Lower lobe of right lung (tissue), 2 donors: Measurements from ENCODE around the gene TUBGCP3. TPM values are rescaled to one million over a fixed set of nuclear protein-coding genes. Genes with fewer than 3 reads are reported as not detected.

Experiments used
- ATAC-seq, 2 donors: fragments of 200-7000 bp; cut with Tn5 transposase; one replicate each; pipeline ENCODE4 v1.9.1; 2020 to 2022; ENCODE audit warnings: mild to moderate bottlenecking in 2 of 2, moderate library complexity in 2 of 2
- DNase-seq: peaks from one replicate; pipeline ENCODE4 v3.0.0-alpha.2; 2020
- H3K27ac ChIP-seq: fragments of 200-600 bp; one replicate; pipeline ENCODE4 v1.8.0; 2022
- H3K27me3 ChIP-seq: fragments of 200-600 bp; one replicate; pipeline ENCODE4 v1.8.0; 2022; ENCODE audit warnings: low read depth
- H3K36me3 ChIP-seq: fragments of 200-600 bp; one replicate; pipeline ENCODE4 v1.8.0; 2022; ENCODE audit warnings: mild to moderate bottlenecking
- H3K4me1 ChIP-seq: fragments of 200-600 bp; one replicate; pipeline ENCODE4 v1.8.0; 2022
- H3K4me3 ChIP-seq: fragments of 200-600 bp; one replicate; pipeline ENCODE4 v1.8.0; 2022; ENCODE audit warnings: mild to moderate bottlenecking
- H3K9me3 ChIP-seq: fragments of 200-600 bp; one replicate; pipeline ENCODE4 v1.8.0; 2022
- CTCF ChIP-seq: fragments of 200-600 bp; IDR thresholded peaks from one replicate; pipeline ENCODE4 v1.8.0; 2022; ENCODE audit warnings: antibody characterized with exemption, mild to moderate bottlenecking
- intact Hi-C: fragments of 100-400 bp; cut with DNase I; formaldehyde crosslinking; loops from one replicate; pipeline ENCODE4 v1.11.0; 2022
- total RNA-seq: library from RNA; stranded (reverse); fragmentation: NEBNext Ultra II Directional; extraction: Animal tissue kit (Norgen Biotek cat#: 25700); gene quantifications from one replicate; pipeline ENCODE4 v1.2.1, GENCODE V29; 2021
- donor health status: DM: no; HTN: yes; CAD: no; lungs with severe emphysema.

TUBGCP3 gene
- total RNA-seq, 1 donor from 2014 or later: 34.5 TPM

- ATAC-seq: no peak
- H3K4me3 ChIP-seq: no peak overlapping the region
- H3K27me3 ChIP-seq: no peaks in the 10 kb centered on the region
- no peaks in the 10 kb centered on the region for H3K9me3 ChIP-seq
- no peak for TF ChIP-seq CTCF
- intact Hi-C loops: no loop called here
- no peak overlapping the region for H3K27ac ChIP-seq
- no peak for DNase-seq
- H3K36me3 ChIP-seq: no peaks in the 10 kb centered on the region
- peaks cover 27% of the 10 kb centered on the region for H3K4me1 ChIP-seq
Measured at GRCh38 chr13:112580211-112580610, 7.7 kb downstream of the TUBGCP3 start.

DNA sequence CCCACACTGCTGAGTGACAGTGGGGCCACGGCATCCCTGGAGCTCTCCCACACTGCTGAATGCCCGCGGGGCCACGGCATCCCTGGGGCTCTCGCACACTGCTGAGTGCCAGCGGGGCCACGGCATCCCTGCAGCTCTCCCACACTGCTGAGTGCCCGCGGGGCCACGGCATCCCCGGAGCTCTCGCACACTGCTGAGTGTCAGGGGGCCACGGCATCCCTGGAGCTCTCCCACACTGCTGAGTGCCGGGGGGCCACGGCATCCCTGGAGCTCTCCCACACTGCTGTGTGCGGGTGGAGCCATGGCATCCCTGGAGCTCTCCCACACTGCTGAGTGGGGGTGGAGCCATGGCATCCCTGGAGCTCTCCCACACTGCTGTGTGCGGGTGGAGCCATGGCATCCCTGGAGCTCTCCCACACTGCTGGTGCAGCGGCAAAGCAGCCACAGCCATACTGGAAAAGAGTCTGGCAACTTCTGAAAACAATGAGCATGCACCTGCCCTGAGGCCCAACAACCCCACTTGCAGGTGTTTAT, 8.6 kb downstream of the TUBGCP3 start:
- TF ChIP-seq CTCF: no peak
- no peak overlapping the region for H3K27ac ChIP-seq
- intact Hi-C loops: no loop called here
- H3K36me3 ChIP-seq: no peaks in the 10 kb centered on the region
- no peak for DNase-seq
- no peaks in the 10 kb centered on the region for H3K9me3 ChIP-seq
- peaks cover 33% of the 10 kb centered on the region for H3K4me1 ChIP-seq
- ATAC-seq: no peak
- H3K27me3 ChIP-seq: no peaks in the 10 kb centered on the region
- H3K4me3 ChIP-seq: no peak overlapping the region

GRCh38 chr13:112576768-112577167, 11.2 kb downstream of the TUBGCP3 start:
- Histone ChIP-seq H3K27me3 (no peaks in the 10 kb centered on the region), H3K36me3 (no peaks in the 10 kb centered on the region), H3K4me1 (peaks cover 42% of the 10 kb centered on the region), H3K4me3 (no peak overlapping the region), H3K9me3 (no peaks in the 10 kb centered on the region), H3K27ac (no peak overlapping the region)
- DNase-seq (no peak), ATAC-seq (no peak)
- no peak for TF ChIP-seq CTCF
- intact Hi-C loops: no loop called here

GRCh38 chr13:112576191-112576590, 11.8 kb downstream of the TUBGCP3 start:
- Histone ChIP-seq H3K27ac (no peak overlapping the region), H3K27me3 (no peaks in the 10 kb centered on the region), H3K9me3 (no peaks in the 10 kb centered on the region), H3K36me3 (no peaks in the 10 kb centered on the region), H3K4me3 (no peak overlapping the region), H3K4me1 (peaks cover 41% of the 10 kb centered on the region)
- intact Hi-C loops: no loop called here
- TF ChIP-seq CTCF: no peak
- ATAC-seq (no peak), DNase-seq (no peak)

GRCh38 chr13:112575675-112576074, 12.3 kb downstream of the TUBGCP3 start:
- intact Hi-C loops: no loop called here

More at GRCh38 chr13:112575675-112576074, 12.3 kb downstream of the TUBGCP3 start:
- Histone ChIP-seq H3K4me1 (peaks cover 39% of the 10 kb centered on the region), H3K4me3 (no peak overlapping the region), H3K9me3 (no peaks in the 10 kb centered on the region), H3K27ac (no peak overlapping the region), H3K36me3 (no peaks in the 10 kb centered on the region), H3K27me3 (no peaks in the 10 kb centered on the region)
- TF ChIP-seq CTCF: no peak
- DNase-seq (no peak), ATAC-seq (no peak)
